ENCODE data around the gene PRPF8.

The PRPF8 gene

GRCh38 chr17:1625053-1625452, 59.6 kb downstream of the PRPF8 start:
- no peak for DNase-seq

- DNase-seq: no peak
Measured at GRCh38 chr17:1624650-1625049, 60.0 kb downstream of the PRPF8 start.

GRCh38 chr17:1623057-1623630, 61.5 kb downstream of the PRPF8 start:
- no peak for DNase-seq

- no peak for DNase-seq
Measured at GRCh38 chr17:1621273-1621954, 63.3 kb downstream of the PRPF8 start.

- no peak for DNase-seq
Measured at GRCh38 chr17:1620486-1620885, 64.2 kb downstream of the PRPF8 start.

GRCh38 chr17:1617620-1618174, 67.0 kb downstream of the PRPF8 start:
- DNase-seq: no peak

- no peak for DNase-seq
Measured at GRCh38 chr17:1616101-1616500, 68.6 kb downstream of the PRPF8 start.

- DNase-seq: no peak
Measured at GRCh38 chr17:1612400-1612799, 72.3 kb downstream of the PRPF8 start.

- no peak for DNase-seq
Measured at GRCh38 chr17:1611715-1612114, 73.0 kb downstream of the PRPF8 start.

- no peak for DNase-seq
Measured at GRCh38 chr17:1608676-1609075, 76.0 kb downstream of the PRPF8 start.

- no peak for DNase-seq
Measured at GRCh38 chr17:1607971-1608320, 76.7 kb downstream of the PRPF8 start.

GRCh38 chr17:1606352-1606985, 78.2 kb downstream of the PRPF8 start:
- DNase-seq: no peak

GRCh38 chr17:1605681-1606351, 78.9 kb downstream of the PRPF8 start:
- no peak for DNase-seq

GRCh38 chr17:1604831-1605528, 79.7 kb downstream of the PRPF8 start:
- no peak for DNase-seq

GRCh38 chr17:1601571-1601970, 83.1 kb downstream of the PRPF8 start:
- DNase-seq: no peak
